ENCODE results near the gene SLC2A3. TPM values are rescaled to one million over a fixed set of nuclear protein-coding genes. Genes with fewer than 3 reads are reported as not detected.
"Not testable (repeated sequence)": the region's sequence is repeated elsewhere in the genome, so short reads cannot be mapped to it uniquely, and the experiment has no call there.

SLC2A3 gene
- total RNA-seq, 4 donors from 2014 or later, result 1.9 to 69.3 (median 11.2) TPM

DNA sequence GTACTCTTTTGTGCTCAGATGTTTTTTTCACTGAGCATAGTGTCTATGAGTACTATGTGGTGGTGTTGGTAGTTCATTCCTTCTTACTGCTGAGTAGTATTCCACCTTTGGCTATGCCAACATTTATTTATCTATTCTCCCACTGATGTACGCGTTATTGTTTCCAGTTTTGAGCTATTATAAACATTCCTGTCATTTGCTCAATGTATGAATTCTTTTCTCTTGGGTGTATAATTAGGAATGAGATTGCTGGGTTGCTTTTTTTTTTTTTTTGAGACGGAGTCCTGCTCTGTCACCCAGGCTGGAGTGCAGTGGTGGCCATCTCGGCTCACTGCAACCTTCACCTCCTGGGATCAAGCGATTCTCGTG lies 37.5 kb upstream of the SLC2A3 start:
- no peaks in the 10 kb centered on the region for H3K9me3 ChIP-seq
- no peak overlapping the region for H3K4me3 ChIP-seq
- no peak for DNase-seq
- H3K27ac ChIP-seq, result no peak overlapping the region
- TF ChIP-seq POLR2A (IDR thresholded peaks at IDR 0.05), result no peak
- TF ChIP-seq, protein P1, sequence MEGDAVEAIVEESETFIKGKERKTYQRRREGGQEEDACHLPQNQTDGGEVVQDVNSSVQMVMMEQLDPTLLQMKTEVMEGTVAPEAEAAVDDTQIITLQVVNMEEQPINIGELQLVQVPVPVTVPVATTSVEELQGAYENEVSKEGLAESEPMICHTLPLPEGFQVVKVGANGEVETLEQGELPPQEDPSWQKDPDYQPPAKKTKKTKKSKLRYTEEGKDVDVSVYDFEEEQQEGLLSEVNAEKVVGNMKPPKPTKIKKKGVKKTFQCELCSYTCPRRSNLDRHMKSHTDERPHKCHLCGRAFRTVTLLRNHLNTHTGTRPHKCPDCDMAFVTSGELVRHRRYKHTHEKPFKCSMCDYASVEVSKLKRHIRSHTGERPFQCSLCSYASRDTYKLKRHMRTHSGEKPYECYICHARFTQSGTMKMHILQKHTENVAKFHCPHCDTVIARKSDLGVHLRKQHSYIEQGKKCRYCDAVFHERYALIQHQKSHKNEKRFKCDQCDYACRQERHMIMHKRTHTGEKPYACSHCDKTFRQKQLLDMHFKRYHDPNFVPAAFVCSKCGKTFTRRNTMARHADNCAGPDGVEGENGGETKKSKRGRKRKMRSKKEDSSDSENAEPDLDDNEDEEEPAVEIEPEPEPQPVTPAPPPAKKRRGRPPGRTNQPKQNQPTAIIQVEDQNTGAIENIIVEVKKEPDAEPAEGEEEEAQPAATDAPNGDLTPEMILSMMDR (IDR thresholded peaks at IDR 0.05), result no peak
- H3K27me3 ChIP-seq, result no peaks in the 10 kb centered on the region
- peaks cover 0 to 8% (median 0%) of the 10 kb centered on the region in 4 donors for H3K4me1 ChIP-seq
- no peaks in the 10 kb centered on the region for H3K36me3 ChIP-seq

DNA sequence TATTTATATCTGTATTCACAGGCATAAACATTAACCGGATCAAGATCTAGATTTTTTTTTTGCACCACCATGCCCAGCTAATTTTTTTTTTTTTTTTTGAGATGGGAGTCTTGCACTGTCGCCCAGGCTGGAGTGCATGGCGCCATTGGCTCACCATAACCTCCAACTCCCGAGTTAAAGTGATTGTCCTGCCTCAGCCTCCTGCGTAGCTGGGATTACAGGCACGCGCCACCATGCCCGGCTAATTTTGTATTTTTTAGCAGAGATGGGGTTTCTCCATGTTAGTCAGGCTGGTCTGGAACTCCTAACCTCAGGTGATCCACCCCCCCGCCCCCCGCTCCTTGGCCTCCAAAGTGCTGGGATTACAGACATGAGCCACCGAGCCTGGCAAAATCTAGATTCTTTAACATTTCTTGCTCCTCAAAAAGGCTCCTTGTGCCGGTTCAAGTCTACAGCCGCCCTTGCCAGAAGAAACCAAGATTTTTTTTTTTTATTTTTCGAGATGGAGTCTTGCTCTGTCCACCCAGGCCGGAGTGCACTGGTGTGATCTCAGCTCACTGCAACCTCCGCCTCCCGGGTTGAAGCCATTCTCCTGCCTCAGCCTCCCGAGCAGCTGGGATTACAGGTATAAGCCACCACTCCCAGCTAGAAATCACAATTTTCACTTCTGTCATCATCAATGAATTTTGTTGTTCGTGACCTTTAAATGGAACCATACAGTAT lies 36.9 kb upstream of the SLC2A3 start:
- Histone ChIP-seq H3K4me3 (no peak overlapping the region), H3K27ac (peak overlapping the region in 3 of 4 donors; percentile 11 to 57 (median 12))

DNA sequence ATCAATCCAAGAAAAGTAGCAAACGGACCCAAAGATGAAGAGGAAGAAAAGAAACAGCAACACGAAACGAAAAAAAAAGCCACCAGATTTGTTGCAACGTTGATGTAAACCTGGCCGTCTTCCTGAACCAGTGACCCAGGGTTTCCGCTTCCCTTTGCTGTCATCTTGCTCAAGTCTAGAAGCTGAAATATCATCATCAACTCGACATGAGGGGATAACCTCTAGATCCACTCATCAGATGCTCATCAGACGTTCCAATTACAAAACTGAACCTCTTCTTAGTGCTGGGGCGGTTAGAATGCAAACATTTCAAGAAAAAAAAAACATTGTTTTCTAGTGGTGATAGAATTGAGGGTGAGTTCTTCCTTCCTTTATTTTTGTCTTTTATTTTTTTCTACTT lies 36.3 kb upstream of the SLC2A3 start:
- peak overlapping the region in 3 of 4 donors; percentile 11 to 57 (median 12) for H3K27ac ChIP-seq
- DNase-seq, H3K9me3 ChIP-seq, H3K4me3 ChIP-seq, H3K27me3 ChIP-seq, H3K4me1 ChIP-seq, H3K36me3 ChIP-seq: not testable (repeated sequence)

More for the DNA sequence above, 36.9 kb upstream of the SLC2A3 start:
- no peak for DNase-seq
- H3K4me1 ChIP-seq, result peaks cover 0 to 8% (median 0%) of the 10 kb centered on the region in 4 donors
- H3K9me3 ChIP-seq, result no peaks in the 10 kb centered on the region
- TF ChIP-seq, protein P1 (IDR thresholded peaks at IDR 0.05), result no peak
- no peak for TF ChIP-seq POLR2A (IDR thresholded peaks at IDR 0.05)
- H3K36me3 ChIP-seq, result no peaks in the 10 kb centered on the region
- H3K27me3 ChIP-seq, result no peaks in the 10 kb centered on the region

DNA sequence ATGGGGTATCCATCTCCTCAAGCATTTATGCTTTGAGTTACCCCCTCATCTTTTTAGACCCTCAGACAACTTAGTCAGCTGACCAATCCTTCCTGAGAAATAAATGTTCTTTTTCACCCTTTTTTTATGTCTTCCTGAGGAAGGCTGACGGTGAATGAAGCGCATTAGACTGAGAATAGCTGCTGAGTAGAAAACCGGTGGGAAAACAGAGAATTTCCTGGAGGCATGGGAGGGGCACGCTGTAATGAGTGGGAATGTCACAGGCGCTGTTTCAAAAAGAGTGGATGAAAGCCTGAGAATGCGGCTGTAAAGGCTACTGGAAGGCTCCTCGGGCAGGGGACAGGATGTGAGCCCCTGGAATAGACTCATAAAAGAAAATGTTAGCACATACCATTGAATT lies 35.8 kb upstream of the SLC2A3 start:
- Histone ChIP-seq H3K27ac (peak overlapping the region; percentile 76 to 86 (median 80)), H3K4me3 (peak overlapping the region in 2 of 4 donors; percentile 52 to 56)
- DNase-seq, H3K4me1 ChIP-seq, H3K27me3 ChIP-seq, H3K9me3 ChIP-seq, H3K36me3 ChIP-seq: not testable (repeated sequence)

DNA sequence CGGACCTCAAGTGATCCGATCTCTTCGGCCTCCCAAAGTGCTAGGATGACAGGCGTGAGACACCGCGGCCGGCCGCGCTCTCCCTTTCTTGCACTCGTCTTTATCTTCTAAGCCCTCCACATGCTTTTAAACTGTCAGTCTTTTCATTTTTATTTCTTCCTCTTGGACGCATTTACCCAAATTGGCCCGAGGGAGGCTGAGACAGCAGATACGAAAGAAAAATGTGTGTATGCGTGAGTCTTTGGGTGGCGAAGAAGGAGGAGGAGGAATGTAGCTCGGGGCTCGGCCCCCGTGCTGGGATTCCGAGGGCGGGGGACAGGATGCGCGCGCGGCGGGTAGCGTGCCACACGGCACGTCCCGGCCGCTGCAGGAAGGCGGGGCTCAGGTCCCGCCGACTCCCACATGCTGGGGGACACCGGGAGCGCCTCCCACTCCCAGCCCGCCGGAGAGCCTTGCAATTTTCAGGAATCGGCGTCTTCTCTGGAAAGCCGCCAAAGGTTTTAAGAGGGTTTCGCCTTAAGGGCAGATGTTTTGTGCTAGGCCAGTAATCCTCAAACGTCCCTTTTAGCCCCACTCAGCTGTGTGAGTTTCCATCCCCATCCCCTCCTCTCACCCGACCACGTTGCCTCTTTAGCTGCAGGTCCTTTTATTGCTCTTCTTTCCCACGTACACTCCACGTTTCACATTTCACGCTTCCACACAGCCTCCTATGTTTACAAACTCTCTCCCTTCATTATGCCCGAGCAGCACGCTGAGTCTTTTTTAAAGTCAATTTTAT lies 34.7 kb upstream of the SLC2A3 start:
- peaks cover 0 to 8% (median 0%) of the 10 kb centered on the region in 4 donors for H3K4me1 ChIP-seq
- peak overlapping the region; percentile 76 to 86 (median 80) for H3K27ac ChIP-seq
- H3K36me3 ChIP-seq, result no peaks in the 10 kb centered on the region
- H3K4me3 ChIP-seq, result peak overlapping the region; percentile 42 to 56 (median 52)
- TF ChIP-seq POLR2A (IDR thresholded peaks at IDR 0.05), result peak in 1 of 2 donors; percentile 13
- TF ChIP-seq, protein P1 (IDR thresholded peaks at IDR 0.05), result peak in 2 of 6 experiments; percentile 11 to 14
- H3K9me3 ChIP-seq, result no peaks in the 10 kb centered on the region
- peak; percentile 73 to 92 (median 84) for DNase-seq
- no peaks in the 10 kb centered on the region for H3K27me3 ChIP-seq

DNA sequence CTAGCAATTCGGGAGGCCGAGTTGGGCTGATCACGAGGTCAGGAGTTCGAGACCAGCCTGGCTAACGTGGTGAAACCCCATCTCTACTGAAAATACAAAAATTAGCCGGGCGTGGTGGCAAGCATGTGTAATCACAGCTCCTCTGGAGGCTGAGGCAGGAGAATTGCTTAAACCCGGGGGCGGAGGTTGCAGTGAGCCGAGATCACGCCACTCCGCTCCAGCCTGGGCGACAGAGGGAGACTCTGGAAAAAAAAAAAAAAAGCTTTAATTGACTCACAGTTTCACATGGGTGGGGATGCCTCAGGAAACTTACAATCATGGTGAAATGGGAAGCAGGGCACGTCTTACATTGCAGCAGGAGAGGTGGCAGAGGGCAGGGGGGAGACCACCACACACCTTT lies 30.6 kb upstream of the SLC2A3 start:
- no peak overlapping the region for H3K27ac ChIP-seq
- TF ChIP-seq, protein P1 (IDR thresholded peaks at IDR 0.05), result no peak
- TF ChIP-seq POLR2A (IDR thresholded peaks at IDR 0.05), result no peak
- DNase-seq, result no peak

DNA sequence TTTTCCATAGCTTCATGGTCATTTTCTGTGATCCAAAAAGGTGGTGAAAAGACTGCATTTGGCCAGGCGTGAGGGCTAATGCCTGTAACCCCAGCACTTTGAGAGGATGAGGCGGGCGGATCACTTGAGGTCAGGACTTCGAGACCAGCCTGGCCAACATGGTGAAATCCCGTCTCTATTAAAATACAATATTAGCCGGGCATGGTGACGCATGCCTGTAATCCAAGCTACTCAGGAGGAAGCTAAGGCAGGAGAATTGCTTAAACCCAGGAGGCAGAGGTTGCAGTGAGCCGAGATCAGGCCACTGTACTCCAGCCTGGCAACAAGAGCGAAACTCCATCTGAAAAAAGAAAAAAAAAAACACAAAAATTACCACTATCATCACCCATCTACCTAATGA lies 28.7 kb upstream of the SLC2A3 start:
- H3K27ac ChIP-seq, H3K4me3 ChIP-seq, H3K27me3 ChIP-seq, DNase-seq, H3K36me3 ChIP-seq, H3K9me3 ChIP-seq, H3K4me1 ChIP-seq: not testable (repeated sequence)

More for the DNA sequence above, 30.6 kb upstream of the SLC2A3 start:
- no peaks in the 10 kb centered on the region for H3K36me3 ChIP-seq
- H3K4me3 ChIP-seq, result no peak overlapping the region
- H3K9me3 ChIP-seq, result no peaks in the 10 kb centered on the region
- H3K4me1 ChIP-seq, result peaks cover 0 to 8% (median 0%) of the 10 kb centered on the region in 4 donors
- no peaks in the 10 kb centered on the region for H3K27me3 ChIP-seq

All from Peyer's patch (tissue), 4 donors.